GM23338 (cell line): ENCODE data around the gene GPR158. TPM values are rescaled to one million over a fixed set of nuclear protein-coding genes. Genes with fewer than 3 reads are reported as not detected.

Source experiments
- ATAC-seq: fragments of 200-7000 bp; cut with Tn5 transposase; 3 replicates; pipeline ENCODE4 v1.9.1; 2020
- DNase-seq: peaks from one replicate; pipeline ENCODE4 v3.0.0-alpha.2; 2015; ENCODE audit warnings: low spot score
- H2AFZ ChIP-seq: fragments of 200-600 bp; sonication (generic); 2 replicates; pipeline ENCODE4 v1.8.0; 2016; ENCODE audit warnings: antibody characterized with exemption, mild to moderate bottlenecking, moderate library complexity
- H3F3A ChIP-seq: fragments of 200-600 bp; sonication (generic); replicated peaks from 2 replicates; pipeline ENCODE4 v1.8.0; 2017; ENCODE audit warnings: antibody characterized with exemption, mixed run types, low read depth
- H3K27ac ChIP-seq: fragments of 200-600 bp; sonication (generic); 2 replicates; pipeline ENCODE4 v1.6.1; 2016; ENCODE audit warnings: low read depth
- H3K27me3 ChIP-seq: fragments of 200-600 bp; sonication (generic); 2 replicates; pipeline ENCODE4 v1.8.0; 2016; ENCODE audit warnings: mild to moderate bottlenecking, mixed run types, moderate library complexity; ENCODE audit not compliant: insufficient read depth
- H3K36me3 ChIP-seq: fragments of 200-600 bp; sonication (generic); 2 replicates; pipeline ENCODE4 v1.8.0; 2016; ENCODE audit warnings: mild to moderate bottlenecking; ENCODE audit not compliant: insufficient read depth
- H3K4me1 ChIP-seq: fragments of 200-600 bp; sonication (generic); 2 replicates; pipeline ENCODE4 v1.8.0; 2016; ENCODE audit warnings: mild to moderate bottlenecking, moderate library complexity; ENCODE audit not compliant: insufficient read depth
- H3K4me2 ChIP-seq: fragments of 200-600 bp; sonication (generic); 2 replicates; pipeline ENCODE4 v1.7.1; 2017; ENCODE audit warnings: mixed run types
- H3K4me3 ChIP-seq: fragments of 200-600 bp; sonication (generic); 2 replicates; pipeline ENCODE4 v1.6.1; 2016; ENCODE audit warnings: mixed run types
- H3K79me2 ChIP-seq: fragments of 200-600 bp; sonication (generic); replicated peaks from 2 replicates; pipeline ENCODE4 v1.8.0; 2017; ENCODE audit warnings: mild to moderate bottlenecking; ENCODE audit not compliant: insufficient read depth
- H3K9me2 ChIP-seq: fragments of 200-600 bp; sonication (generic); 2 replicates; pipeline ENCODE4 v1.8.0; 2017; ENCODE audit not compliant: insufficient read depth
- H4K20me1 ChIP-seq: fragments of 200-600 bp; sonication (generic); replicated peaks from 2 replicates; pipeline ENCODE4 v1.8.0; 2017; ENCODE audit warnings: mild to moderate bottlenecking; ENCODE audit not compliant: insufficient read depth
- H3K27ac Mint-ChIP-seq: 2 replicates; pipeline ENCODE4 v1.8.0; 2020; ENCODE audit warnings: inconsistent platforms, mild to moderate bottlenecking, moderate library complexity, mixed read lengths
- H3K27me3 Mint-ChIP-seq: 3 replicates; pipeline ENCODE4 v1.8.0; 2022; ENCODE audit warnings: low read depth, mild to moderate bottlenecking, moderate library complexity, mixed read lengths, inconsistent platforms; ENCODE audit not compliant: insufficient read depth, poor library complexity
- H3K36me3 Mint-ChIP-seq: 3 replicates; pipeline ENCODE4 v1.8.0; 2021; ENCODE audit warnings: low read depth, mild to moderate bottlenecking, inconsistent platforms, moderate library complexity, mixed read lengths
- H3K4me1 Mint-ChIP-seq: 3 replicates; pipeline ENCODE4 v1.8.0; 2020; ENCODE audit warnings: mild to moderate bottlenecking, inconsistent platforms, mixed read lengths
- H3K4me3 Mint-ChIP-seq: 3 replicates; pipeline ENCODE4 v1.8.0; 2021; ENCODE audit warnings: moderate library complexity, mild to moderate bottlenecking, inconsistent platforms, mixed read lengths
- H3K9me3 Mint-ChIP-seq: 3 replicates; pipeline ENCODE4 v1.8.0; 2020; ENCODE audit warnings: moderate library complexity, mild to moderate bottlenecking, inconsistent platforms, mixed read lengths
- CREB1 ChIP-seq: fragments of 250-450 bp; sonication (Bioruptor Pico); IDR thresholded peaks from 2 replicates; pipeline ENCODE4 v1.5.0; 2020; ENCODE audit warnings: low read depth, mild to moderate bottlenecking, moderate library complexity
- CTCF ChIP-seq, 2 experiments: fragments of 200-600 bp in 1 of 2; sonication (generic) in 1 of 2; conservative IDR thresholded peaks; 2 replicates each; pipeline versions ENCODE4 v1.5.1 to v1.6.1; 2016 to 2017; ENCODE audit warnings: antibody characterized with exemption in 2 of 2, low read depth in 2 of 2, mild to moderate bottlenecking in 2 of 2, moderate library complexity in 1 of 2
- ETS1 ChIP-seq: IDR thresholded peaks from 2 replicates; pipeline ENCODE4 v1.6.1; 2016; ENCODE audit warnings: antibody characterized with exemption
- EZH2 ChIP-seq: fragments of 200-600 bp; sonication (generic); IDR thresholded peaks from one replicate; pipeline ENCODE4 v1.8.0; 2017; ENCODE audit warnings: antibody characterized with exemption, mild to moderate bottlenecking, low read depth; ENCODE audit not compliant: unreplicated experiment
- EZH2phosphoT487 ChIP-seq: fragments of 200-600 bp; sonication (generic); IDR thresholded peaks from one replicate; pipeline ENCODE4 v1.8.1; 2018; ENCODE audit warnings: antibody characterized with exemption; ENCODE audit not compliant: unreplicated experiment
- JUNB ChIP-seq: IDR thresholded peaks from one replicate; pipeline ENCODE4 v1.6.1; 2016; ENCODE audit warnings: antibody characterized with exemption; ENCODE audit not compliant: unreplicated experiment
- NANOG ChIP-seq: IDR thresholded peaks from 2 replicates; pipeline ENCODE4 v1.6.1; 2016; ENCODE audit warnings: antibody characterized with exemption, borderline replicate concordance
- POLR2AphosphoS5 ChIP-seq: IDR thresholded peaks from 2 replicates; pipeline ENCODE4 v1.6.1; 2016; ENCODE audit warnings: antibody characterized with exemption, low read depth
- REST ChIP-seq: IDR thresholded peaks from one replicate; pipeline ENCODE4 v1.6.1; 2018; ENCODE audit warnings: antibody characterized with exemption; ENCODE audit not compliant: unreplicated experiment
- ZNF114 ChIP-seq: fragments of 250-450 bp; sonication (Bioruptor Pico); IDR thresholded peaks from 2 replicates; pipeline ENCODE4 v1.5.0; 2020; ENCODE audit warnings: mild to moderate bottlenecking, moderate library complexity
- ZNF331 ChIP-seq: fragments of 250-450 bp; sonication (Bioruptor Pico); IDR thresholded peaks from 2 replicates; pipeline ENCODE4 v1.5.0; 2020; ENCODE audit warnings: low read depth, mild to moderate bottlenecking, moderate library complexity
- ZNF462 ChIP-seq: fragments of 250-450 bp; sonication (Bioruptor Pico); IDR thresholded peaks from 2 replicates; pipeline ENCODE4 v1.5.0; 2020; ENCODE audit warnings: mild to moderate bottlenecking, moderate library complexity
- polyA plus RNA-seq: library from polyadenylated mRNA; unstranded; fragments of >200 nt; fragmentation: Nextera tagmentation; extraction: Ambion mirVana; gene quantifications from 2 replicates; pipeline ENCODE4 v1.2.1, GENCODE V29; 2016
- total RNA-seq: library from RNA; depleted of rRNA; stranded (reverse); fragments of >200 nt; shearing (Covaris generic); gene quantifications from 2 replicates; pipeline ENCODE4 v1.2.3, GENCODE V29; 2014

GPR158 gene
- total and polyA plus RNA-seq, 2 experiments from 2014 or later = 0.13 to 1.5 TPM

GRCh38 chr10:25280076-25280475 is 105.3 kb downstream of the GPR158 start:
- H3K4me1 ChIP-seq = no peaks in the 10 kb centered on the region
- no peaks in the 10 kb centered on the region for H3K79me2 ChIP-seq
- H3F3A ChIP-seq = no peaks in the 10 kb centered on the region
- H3K4me2 ChIP-seq = no peak overlapping the region
- no peaks in the 10 kb centered on the region for H3K27me3 Mint-ChIP-seq
- H3K4me3 ChIP-seq = no peak overlapping the region
- no peak for TF ChIP-seq ETS1
- no peak for TF ChIP-seq ZNF331 (CRISPR knock-in tag)
- TF ChIP-seq REST = no peak
- TF ChIP-seq NANOG = no peak
- no peak for TF ChIP-seq ZNF114 (CRISPR knock-in tag)
- TF ChIP-seq ZNF462 (CRISPR knock-in tag) = no peak
- TF ChIP-seq EZH2phosphoT487 = no peak
- TF ChIP-seq JUNB = no peak
- no peak for TF ChIP-seq CREB1
- no peak for TF ChIP-seq EZH2
- TF ChIP-seq POLR2AphosphoS5 = no peak
- TF ChIP-seq CTCF (conservative IDR thresholded peaks at IDR 0.05; ENCODE audit: low read depth in 2 of 2) = no peak
- no peak overlapping the region for H3K27ac Mint-ChIP-seq
- H3K27ac ChIP-seq = no peak overlapping the region
- H3K9me3 Mint-ChIP-seq = peaks cover 31% of the 10 kb centered on the region
- H2AFZ ChIP-seq = no peak overlapping the region
- H3K36me3 ChIP-seq = no peaks in the 10 kb centered on the region; the same call in 1 of the 2 replicates
- ATAC-seq (no peak), DNase-seq (no peak)
- H3K4me1 Mint-ChIP-seq = no peaks in the 10 kb centered on the region
- no peaks in the 10 kb centered on the region for H3K27me3 ChIP-seq
- H3K9me2 ChIP-seq = no peaks in the 10 kb centered on the region
- no peak overlapping the region for H3K4me3 Mint-ChIP-seq
- peaks cover 24% of the 10 kb centered on the region; the same call in 2 of the 3 replicates for H3K36me3 Mint-ChIP-seq
- H4K20me1 ChIP-seq = no peaks in the 10 kb centered on the region
